HEK293 (cell line): ENCODE data around the gene FGFBP3.
A peak's percentile ranks its signal among the peaks of the same experiment; 100 is the strongest.

ENCODE experiments used
- BCL6B ChIP-seq: fragments of 450-650 bp; formaldehyde crosslinking; IDR thresholded peaks from 2 replicates; pipeline ENCODE4 v1.5.1; 2017; ENCODE audit warnings: missing biosample characterization, missing genetic modification characterization
- GFI1B ChIP-seq: fragments of 450-650 bp; formaldehyde crosslinking; IDR thresholded peaks from 2 replicates; pipeline ENCODE4 v1.5.1; 2016; ENCODE audit warnings: missing biosample characterization, missing genetic modification characterization
- GLI2 ChIP-seq: fragments of 450-650 bp; formaldehyde crosslinking; IDR thresholded peaks from 2 replicates; pipeline ENCODE4; 2017; ENCODE audit warnings: missing biosample characterization, missing genetic modification characterization, low read depth, borderline replicate concordance
- HOXD13 ChIP-seq: sonication (generic); formaldehyde crosslinking; IDR thresholded peaks from 2 replicates; pipeline ENCODE4 v1.8.0; 2022; ENCODE audit warnings: missing genetic modification reagents, borderline replicate concordance
- KLF9 ChIP-seq: fragments of 450-650 bp; formaldehyde crosslinking; IDR thresholded peaks from 2 replicates; pipeline ENCODE4 v1.5.1; 2016; ENCODE audit warnings: missing biosample characterization, missing genetic modification characterization, low read depth
- MYNN ChIP-seq: fragments of 450-650 bp; formaldehyde crosslinking; IDR thresholded peaks from 2 replicates; pipeline ENCODE4 v1.5.1; 2016; ENCODE audit warnings: missing biosample characterization, missing genetic modification characterization, borderline replicate concordance
- MZF1 ChIP-seq: fragments of 450-650 bp; formaldehyde crosslinking; IDR thresholded peaks from 2 replicates; pipeline ENCODE4 v1.5.1; 2017; ENCODE audit warnings: missing biosample characterization, missing genetic modification characterization, borderline replicate concordance
- REPIN1 ChIP-seq: fragments of 450-650 bp; formaldehyde crosslinking; IDR thresholded peaks from 2 replicates; pipeline ENCODE4 v1.5.1; 2017; ENCODE audit warnings: missing biosample characterization, missing genetic modification characterization, low read depth
- SCRT1 ChIP-seq: fragments of 450-650 bp; formaldehyde crosslinking; IDR thresholded peaks from 2 replicates; pipeline ENCODE4 v1.5.1; 2016; ENCODE audit warnings: missing biosample characterization, missing genetic modification characterization, borderline replicate concordance
- SCRT2 ChIP-seq: fragments of 450-650 bp; formaldehyde crosslinking; IDR thresholded peaks from 2 replicates; pipeline ENCODE4 v1.5.1; 2016; ENCODE audit warnings: missing biosample characterization, missing genetic modification characterization
- ZBTB1 ChIP-seq: fragments of 450-650 bp; formaldehyde crosslinking; IDR thresholded peaks from 2 replicates; pipeline ENCODE4 v1.5.1; 2016; ENCODE audit warnings: missing biosample characterization, missing genetic modification characterization
- ZBTB8A ChIP-seq: fragments of 450-650 bp; formaldehyde crosslinking; IDR thresholded peaks from 2 replicates; pipeline ENCODE4 v1.5.1; 2016; ENCODE audit warnings: missing biosample characterization, missing genetic modification characterization
- ZFP69B ChIP-seq: fragments of 450-650 bp; formaldehyde crosslinking; IDR thresholded peaks from 2 replicates; pipeline ENCODE4 v1.5.1; 2016; ENCODE audit warnings: missing biosample characterization, missing genetic modification characterization
- ZNF112 ChIP-seq: fragments of 450-650 bp; formaldehyde crosslinking; IDR thresholded peaks from 2 replicates; pipeline ENCODE4 v1.5.0; 2017; ENCODE audit warnings: missing biosample characterization, missing genetic modification characterization
- ZNF138 ChIP-seq: fragments of 450-650 bp; formaldehyde crosslinking; IDR thresholded peaks from 2 replicates; pipeline ENCODE4 v1.5.1; 2016; ENCODE audit warnings: missing biosample characterization, missing genetic modification characterization, borderline replicate concordance
- ZNF202 ChIP-seq: fragments of 450-650 bp; formaldehyde crosslinking; IDR thresholded peaks from 2 replicates; pipeline ENCODE4 v1.5.1; 2016; ENCODE audit warnings: missing biosample characterization, missing genetic modification characterization, borderline replicate concordance
- ZNF24 ChIP-seq: fragments of 450-650 bp; formaldehyde crosslinking; IDR thresholded peaks from 2 replicates; pipeline ENCODE4 v1.5.1; 2016; ENCODE audit warnings: missing biosample characterization, missing genetic modification characterization
- ZNF280C ChIP-seq: fragments of 450-650 bp; formaldehyde crosslinking; IDR thresholded peaks from 2 replicates; pipeline ENCODE4 v1.5.1; 2016; ENCODE audit warnings: missing biosample characterization, missing genetic modification characterization
- ZNF324 ChIP-seq: fragments of 450-650 bp; formaldehyde crosslinking; IDR thresholded peaks from 2 replicates; pipeline ENCODE4 v1.5.1; 2016; ENCODE audit warnings: missing biosample characterization, missing genetic modification characterization
- ZNF416 ChIP-seq: fragments of 450-650 bp; formaldehyde crosslinking; IDR thresholded peaks from 2 replicates; pipeline ENCODE4 v1.5.1; 2016; ENCODE audit warnings: missing biosample characterization, missing genetic modification characterization
- ZNF423 ChIP-seq: fragments of 450-650 bp; formaldehyde crosslinking; IDR thresholded peaks from 2 replicates; pipeline ENCODE4 v1.5.1; 2016; ENCODE audit warnings: missing biosample characterization, missing genetic modification characterization
- ZNF473 ChIP-seq: fragments of 450-650 bp; formaldehyde crosslinking; IDR thresholded peaks from 2 replicates; pipeline ENCODE4 v1.5.1; 2017; ENCODE audit warnings: missing biosample characterization, missing genetic modification characterization
- ZNF48 ChIP-seq: fragments of 450-650 bp; formaldehyde crosslinking; IDR thresholded peaks from 2 replicates; pipeline ENCODE4 v1.5.1; 2016; ENCODE audit warnings: missing biosample characterization, missing genetic modification characterization
- ZNF629 ChIP-seq: fragments of 450-650 bp; formaldehyde crosslinking; IDR thresholded peaks from 2 replicates; pipeline ENCODE4 v1.5.1; 2017; ENCODE audit warnings: missing biosample characterization, missing genetic modification characterization
- ZNF76 ChIP-seq: fragments of 450-650 bp; formaldehyde crosslinking; IDR thresholded peaks from 2 replicates; pipeline ENCODE4; 2016; ENCODE audit warnings: low read depth, missing biosample characterization, missing genetic modification characterization, borderline replicate concordance
- ZXDB ChIP-seq: fragments of 450-650 bp; formaldehyde crosslinking; IDR thresholded peaks from 2 replicates; pipeline ENCODE4 v1.5.1; 2016; ENCODE audit warnings: missing biosample characterization, missing genetic modification characterization
- TF ChIP-seq, protein P1 (sequence below): fragments of 450-650 bp; formaldehyde crosslinking; IDR thresholded peaks from 2 replicates; pipeline ENCODE4 v1.5.1; 2016; ENCODE audit warnings: missing biosample characterization, missing genetic modification characterization, borderline replicate concordance
- TF ChIP-seq, protein P2 (sequence below): fragments of 450-650 bp; formaldehyde crosslinking; IDR thresholded peaks from 2 replicates; pipeline ENCODE4 v1.5.1; 2017; ENCODE audit warnings: missing biosample characterization, missing genetic modification characterization
- TF ChIP-seq, protein P3 (sequence below): fragments of 450-650 bp; formaldehyde crosslinking; IDR thresholded peaks from 2 replicates; pipeline ENCODE4 v1.5.1; 2017; ENCODE audit warnings: missing biosample characterization, missing genetic modification characterization

The FGFBP3 gene

DNA sequence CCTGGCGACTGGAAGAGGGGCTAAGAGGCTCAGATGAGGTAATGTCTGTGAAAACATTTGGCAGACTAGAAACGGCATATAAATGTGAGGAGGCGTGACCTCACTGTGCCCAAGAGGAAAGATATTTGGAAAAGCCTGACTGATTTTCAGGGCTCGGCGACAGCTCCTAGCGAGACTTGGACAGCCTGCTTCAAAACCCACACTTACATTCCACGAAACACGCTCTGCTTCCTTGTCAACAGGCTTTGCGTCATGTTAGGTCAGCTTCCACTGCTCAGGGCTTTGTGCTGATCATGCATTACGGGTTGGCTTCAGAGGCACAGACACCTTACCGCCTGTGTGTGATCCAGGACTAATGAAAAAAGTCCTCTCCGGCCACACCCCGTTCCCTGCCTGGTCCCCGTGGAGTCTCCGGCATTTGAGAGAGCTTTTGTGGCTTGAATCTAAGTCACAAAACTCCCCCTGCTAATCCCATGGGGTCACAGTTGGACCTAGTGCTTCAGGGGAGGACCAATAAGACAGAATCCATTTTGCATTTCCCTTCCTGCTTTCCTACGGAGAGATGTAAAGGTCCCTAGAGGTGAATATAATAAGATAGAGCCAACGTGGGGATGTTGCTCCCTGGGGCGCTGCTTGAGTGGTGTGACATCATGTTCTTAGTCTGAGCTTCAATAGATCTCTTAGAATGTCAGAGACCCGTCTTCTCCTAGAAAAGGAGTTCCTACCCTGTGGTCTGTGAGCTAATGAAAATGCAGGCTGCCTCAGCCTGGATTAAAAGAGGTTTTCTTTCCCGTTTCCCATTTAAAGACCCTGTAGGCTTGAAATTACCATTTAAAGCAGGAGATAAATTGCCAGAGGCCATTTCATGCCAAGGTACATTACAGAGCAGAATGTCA lies 25.5 kb downstream of the FGFBP3 start (continued):
- no peak for TF ChIP-seq ZNF76 (tag by site-specific recombination)
- no peak for TF ChIP-seq ZNF202 (tag by site-specific recombination)
- TF ChIP-seq GFI1B (tag by site-specific recombination), result no peak
- no peak; the same call in 1 of the 2 replicates for TF ChIP-seq SCRT1
- TF ChIP-seq HOXD13 (CRISPR knock-in tag), result no peak
- TF ChIP-seq ZNF112 (tag by site-specific recombination), result no peak
- no peak for TF ChIP-seq ZNF24
- TF ChIP-seq GLI2 (tag by site-specific recombination), result no peak
- peak; percentile 89 for TF ChIP-seq ZNF629 (tag by site-specific recombination)
- no peak for TF ChIP-seq REPIN1 (tag by site-specific recombination)
- TF ChIP-seq BCL6B (tag by site-specific recombination), result no peak
- TF ChIP-seq, protein P1, sequence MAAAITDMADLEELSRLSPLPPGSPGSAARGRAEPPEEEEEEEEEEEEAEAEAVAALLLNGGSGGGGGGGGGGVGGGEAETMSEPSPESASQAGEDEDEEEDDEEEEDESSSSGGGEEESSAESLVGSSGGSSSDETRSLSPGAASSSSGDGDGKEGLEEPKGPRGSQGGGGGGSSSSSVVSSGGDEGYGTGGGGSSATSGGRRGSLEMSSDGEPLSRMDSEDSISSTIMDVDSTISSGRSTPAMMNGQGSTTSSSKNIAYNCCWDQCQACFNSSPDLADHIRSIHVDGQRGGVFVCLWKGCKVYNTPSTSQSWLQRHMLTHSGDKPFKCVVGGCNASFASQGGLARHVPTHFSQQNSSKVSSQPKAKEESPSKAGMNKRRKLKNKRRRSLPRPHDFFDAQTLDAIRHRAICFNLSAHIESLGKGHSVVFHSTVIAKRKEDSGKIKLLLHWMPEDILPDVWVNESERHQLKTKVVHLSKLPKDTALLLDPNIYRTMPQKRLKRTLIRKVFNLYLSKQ (tag by site-specific recombination), result no peak
- TF ChIP-seq ZNF48 (tag by site-specific recombination), result no peak
- no peak for TF ChIP-seq ZNF473 (tag by site-specific recombination)
- TF ChIP-seq ZNF324 (tag by site-specific recombination), result 0 out of 2 replicates have a peak, but pooled peaks have one; percentile 12
- TF ChIP-seq KLF9 (tag by site-specific recombination), result no peak; the same call in 1 of the 2 replicates
- TF ChIP-seq MZF1 (tag by site-specific recombination), result peak; percentile 76; the same call in 1 of the 2 replicates
- no peak; the same call in 1 of the 2 replicates for TF ChIP-seq ZXDB (tag by site-specific recombination)
- no peak for TF ChIP-seq ZNF416 (tag by site-specific recombination)
- no peak for TF ChIP-seq ZBTB1
- TF ChIP-seq ZNF423 (tag by site-specific recombination), result peak; percentile 79; the same call in 1 of the 2 replicates
- TF ChIP-seq SCRT2 (tag by site-specific recombination), result peak; percentile 95
- no peak for TF ChIP-seq ZBTB8A (tag by site-specific recombination)
- TF ChIP-seq MYNN (tag by site-specific recombination), result no peak
- no peak for TF ChIP-seq ZNF138 (tag by site-specific recombination)
- no peak for TF ChIP-seq ZNF280C
- TF ChIP-seq, protein P2, sequence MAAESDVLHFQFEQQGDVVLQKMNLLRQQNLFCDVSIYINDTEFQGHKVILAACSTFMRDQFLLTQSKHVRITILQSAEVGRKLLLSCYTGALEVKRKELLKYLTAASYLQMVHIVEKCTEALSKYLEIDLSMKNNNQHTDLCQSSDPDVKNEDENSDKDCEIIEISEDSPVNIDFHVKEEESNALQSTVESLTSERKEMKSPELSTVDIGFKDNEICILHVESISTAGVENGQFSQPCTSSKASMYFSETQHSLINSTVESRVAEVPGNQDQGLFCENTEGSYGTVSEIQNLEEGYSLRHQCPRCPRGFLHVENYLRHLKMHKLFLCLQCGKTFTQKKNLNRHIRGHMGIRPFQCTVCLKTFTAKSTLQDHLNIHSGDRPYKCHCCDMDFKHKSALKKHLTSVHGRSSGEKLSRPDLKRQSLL, result peak; percentile 89
- TF ChIP-seq, protein P3, sequence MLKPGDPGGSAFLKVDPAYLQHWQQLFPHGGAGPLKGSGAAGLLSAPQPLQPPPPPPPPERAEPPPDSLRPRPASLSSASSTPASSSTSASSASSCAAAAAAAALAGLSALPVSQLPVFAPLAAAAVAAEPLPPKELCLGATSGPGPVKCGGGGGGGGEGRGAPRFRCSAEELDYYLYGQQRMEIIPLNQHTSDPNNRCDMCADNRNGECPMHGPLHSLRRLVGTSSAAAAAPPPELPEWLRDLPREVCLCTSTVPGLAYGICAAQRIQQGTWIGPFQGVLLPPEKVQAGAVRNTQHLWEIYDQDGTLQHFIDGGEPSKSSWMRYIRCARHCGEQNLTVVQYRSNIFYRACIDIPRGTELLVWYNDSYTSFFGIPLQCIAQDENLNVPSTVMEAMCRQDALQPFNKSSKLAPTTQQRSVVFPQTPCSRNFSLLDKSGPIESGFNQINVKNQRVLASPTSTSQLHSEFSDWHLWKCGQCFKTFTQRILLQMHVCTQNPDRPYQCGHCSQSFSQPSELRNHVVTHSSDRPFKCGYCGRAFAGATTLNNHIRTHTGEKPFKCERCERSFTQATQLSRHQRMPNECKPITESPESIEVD (tag by site-specific recombination), result peak; percentile 42
- peak; percentile 94 for TF ChIP-seq ZFP69B (tag by site-specific recombination)
